ENCODE data around the gene CD69. TPM values are rescaled to one million over a fixed set of nuclear protein-coding genes. Genes with fewer than 3 reads are reported as not detected.
A peak's percentile ranks its signal among the peaks of the same experiment; 100 is the strongest.

Gene CD69
- total RNA-seq, 1 donor from 2014 or later, result 26.7 TPM

- TF ChIP-seq CTCF (IDR thresholded peaks at IDR 0.05), result no peak
- ATAC-seq (ENCODE audit: low read depth) (no peak), DNase-seq (no peak)
- no peaks in the 10 kb centered on the region for H3K27me3 Mint-ChIP-seq
- ChIA-PET POLR2A (no interaction called here), CTCF (interaction anchor here (1.6 kb wide), 1 partner anchor 14 kb away, joined by 4 read pairs; no protein-coding TSS in a partner anchor)
- H3K4me3 Mint-ChIP-seq, result no peak overlapping the region
- intact Hi-C loops (cut with micrococcal nuclease), result no loop called here
- peaks cover 20% of the 10 kb centered on the region for H3K4me1 Mint-ChIP-seq
- no peak overlapping the region for H3K27ac Mint-ChIP-seq
- H3K36me3 Mint-ChIP-seq (ENCODE audit: low read depth), result no peaks in the 10 kb centered on the region
- H3K9me3 Mint-ChIP-seq, result peaks cover 1% of the 10 kb centered on the region
These were observed 23.6 kb upstream of the CD69 start for GRCh38 chr12:9784326-9784725.

- Mint-ChIP-seq H3K9me3 (peaks cover 2% of the 10 kb centered on the region), H3K27ac (no peak overlapping the region), H3K36me3 (ENCODE audit: low read depth) (no peaks in the 10 kb centered on the region), H3K27me3 (no peaks in the 10 kb centered on the region), H3K4me1 (peaks cover 27% of the 10 kb centered on the region), H3K4me3 (no peak overlapping the region)
- no peak for TF ChIP-seq CTCF (IDR thresholded peaks at IDR 0.05)
- POLR2A ChIA-PET, result interaction anchor here (0.7 kb wide), 1 partner anchor 25 kb away, joined by 3 read pairs; no protein-coding TSS in a partner anchor
- intact Hi-C loops (cut with micrococcal nuclease), result no loop called here
- DNase-seq (no peak), ATAC-seq (ENCODE audit: low read depth) (no peak)
- CTCF ChIA-PET, result no interaction called here
These were observed 22.1 kb upstream of the CD69 start for GRCh38 chr12:9782547-9783382.

- no peak for ATAC-seq (ENCODE audit: low read depth)
- intact Hi-C loops (cut with micrococcal nuclease), result no loop called here
These were observed 20.7 kb upstream of the CD69 start for GRCh38 chr12:9781360-9781759.

GRCh38 chr12:9779209-9779608, 18.5 kb upstream of the CD69 start:
- intact Hi-C loops (cut with micrococcal nuclease), result no loop called here
- Mint-ChIP-seq H3K36me3 (ENCODE audit: low read depth) (no peaks in the 10 kb centered on the region), H3K4me1 (peaks cover 26% of the 10 kb centered on the region), H3K27me3 (no peaks in the 10 kb centered on the region), H3K27ac (no peak overlapping the region), H3K9me3 (peaks cover 2% of the 10 kb centered on the region), H3K4me3 (peak overlapping the region; percentile 25)
- TF ChIP-seq CTCF (IDR thresholded peaks at IDR 0.05), result no peak
- ChIA-PET POLR2A (interaction anchor here (0.6 kb wide), 2 partner anchors 36 to 105 kb away, joined by 3 to 8 read pairs; no protein-coding TSS in a partner anchor), CTCF (no interaction called here)
- DNase-seq (no peak), ATAC-seq (ENCODE audit: low read depth) (no peak)

More at GRCh38 chr12:9781360-9781759, 20.7 kb upstream of the CD69 start:
- ChIA-PET CTCF (interaction anchor here (1.1 kb wide), 1 partner anchor 31 kb away, joined by 3 read pairs; no protein-coding TSS in a partner anchor), POLR2A (no interaction called here)
- Mint-ChIP-seq H3K27me3 (no peaks in the 10 kb centered on the region), H3K4me1 (peaks cover 25% of the 10 kb centered on the region), H3K36me3 (ENCODE audit: low read depth) (no peaks in the 10 kb centered on the region), H3K4me3 (no peak overlapping the region), H3K9me3 (peaks cover 2% of the 10 kb centered on the region), H3K27ac (no peak overlapping the region)
- DNase-seq, result no peak
- TF ChIP-seq CTCF (IDR thresholded peaks at IDR 0.05), result no peak

GRCh38 chr12:9776781-9777180, 16.1 kb upstream of the CD69 start:
- no peak overlapping the region for H3K27ac Mint-ChIP-seq
- no peak for TF ChIP-seq CTCF (IDR thresholded peaks at IDR 0.05)
- DNase-seq (no peak), ATAC-seq (ENCODE audit: low read depth) (no peak)
- ChIA-PET POLR2A (interaction anchor here (1.1 kb wide), 1 partner anchor 8 kb away, joined by 3 read pairs; no protein-coding TSS in a partner anchor), CTCF (interaction anchor here (0.6 kb wide), 1 partner anchor 20 kb away, joined by 3 read pairs; no protein-coding TSS in a partner anchor)
- H3K4me1 Mint-ChIP-seq, result peaks cover 31% of the 10 kb centered on the region
- H3K27me3 Mint-ChIP-seq, result no peaks in the 10 kb centered on the region
- intact Hi-C loops (cut with micrococcal nuclease), result no loop called here
- H3K4me3 Mint-ChIP-seq, result no peak overlapping the region
- H3K36me3 Mint-ChIP-seq (ENCODE audit: low read depth), result no peaks in the 10 kb centered on the region
- H3K9me3 Mint-ChIP-seq, result peaks cover 2% of the 10 kb centered on the region
